Caco-2 (cell line): ENCODE measurements around the gene TRAF3IP1. TPM values are rescaled to one million over a fixed set of nuclear protein-coding genes. Genes with fewer than 3 reads are reported as not detected.

ENCODE experiments used
- BruUV-seq: library from RNA; stranded (reverse); fragments of 400-500 nt; replicated peaks from 2 replicates; lab custom pipeline; 2021; lab: Mats Ljungman, UMichigan
- CTCF ChIA-PET: fragments of 300-600 bp; sonication (Branson Sonifier 250); formaldehyde crosslinking; loops from one replicate; lab custom pipeline; 2022; ENCODE audit warnings: antibody characterized with exemption; lab: Charles Lee
- POLR2A ChIA-PET: fragments of 300-600 bp; sonication (Branson Sonifier 250); formaldehyde crosslinking; loops from one replicate; lab custom pipeline; 2022; ENCODE audit warnings: antibody characterized with exemption; lab: Charles Lee
- DNase-seq, 2 experiments: peaks; one replicate each; pipeline versions ENCODE4 v3.0.0 to v3.0.0-alpha.2; 2020 to 2022
- H3K27me3 ChIP-seq: replicated peaks from 2 replicates; pipeline ENCODE4 v1.6.0; 2011; ENCODE audit warnings: low read length; ENCODE audit not compliant: control insufficient read depth, insufficient read depth
- H3K36me3 ChIP-seq: 2 replicates; pipeline ENCODE4 v1.5.1; 2011; ENCODE audit warnings: low read length; ENCODE audit not compliant: control insufficient read depth, insufficient read depth
- H3K4me1 ChIP-seq: fragments of 250-450 bp; sonication (Bioruptor Pico); 2 replicates; pipeline ENCODE4 v1.5.1; 2020; ENCODE audit warnings: mild to moderate bottlenecking
- H3K4me3 ChIP-seq: 2 replicates; pipeline ENCODE4 v1.5.1; 2011; ENCODE audit warnings: low read depth, mild to moderate bottlenecking, control low read depth, low read length
- H3K9me3 ChIP-seq: fragments of 250-450 bp; sonication (Bioruptor Pico); 2 replicates; pipeline ENCODE4 v1.5.1; 2020; ENCODE audit warnings: mild to moderate bottlenecking, moderate library complexity
- H3K27ac Mint-ChIP-seq: one replicate; pipeline ENCODE4 v1.8.0; 2022; ENCODE audit warnings: mixed read lengths; ENCODE audit not compliant: unreplicated experiment
- H3K27me3 Mint-ChIP-seq: one replicate; pipeline ENCODE4 v1.8.0; 2022; ENCODE audit warnings: mixed read lengths; ENCODE audit not compliant: insufficient read depth, unreplicated experiment
- H3K36me3 Mint-ChIP-seq: one replicate; pipeline ENCODE4 v1.8.0; 2022; ENCODE audit warnings: mild to moderate bottlenecking, mixed read lengths; ENCODE audit not compliant: insufficient read depth, unreplicated experiment
- H3K4me1 Mint-ChIP-seq: one replicate; pipeline ENCODE4 v1.8.0; 2022; ENCODE audit warnings: low read depth, mixed read lengths; ENCODE audit not compliant: unreplicated experiment
- H3K4me3 Mint-ChIP-seq: one replicate; pipeline ENCODE4 v1.8.0; 2022; ENCODE audit warnings: mild to moderate bottlenecking, moderate library complexity, mixed read lengths; ENCODE audit not compliant: unreplicated experiment
- H3K9me3 Mint-ChIP-seq: one replicate; pipeline ENCODE4 v1.8.0; 2022; ENCODE audit warnings: mixed read lengths; ENCODE audit not compliant: unreplicated experiment
- intact Hi-C: fragments of 100-400 bp; cut with micrococcal nuclease; formaldehyde crosslinking; loops from one replicate; pipeline ENCODE4 v1.10.0; 2022; ENCODE audit not compliant: unreplicated experiment
- total RNA-seq: library from RNA; stranded (reverse); gene quantifications from 2 replicates; pipeline ENCODE4 v1.2.3, GENCODE V29; 2022
- TF ChIP-seq, protein P1 (sequence below), 2 experiments: fragments of 200-600 bp in 1 of 2; IDR thresholded peaks; 1 replicate in 1 of 2; 2 replicates in 1 of 2; pipeline versions ENCODE4 v1.5.1 to v1.8.0; 2011 to 2022; ENCODE audit warnings: antibody characterized with exemption in 1 of 2, control low read depth in 1 of 2, inconsistent platforms in 1 of 2, low read depth in 1 of 2, low read length in 1 of 2, mild to moderate bottlenecking in 1 of 2, moderate library complexity in 1 of 2; ENCODE audit not compliant: insufficient read depth in 1 of 2, severe bottlenecking in 1 of 2, unreplicated experiment in 1 of 2

TRAF3IP1 gene
- total RNA-seq, 1 experiment from 2014 or later = 7.4 TPM

DNA sequence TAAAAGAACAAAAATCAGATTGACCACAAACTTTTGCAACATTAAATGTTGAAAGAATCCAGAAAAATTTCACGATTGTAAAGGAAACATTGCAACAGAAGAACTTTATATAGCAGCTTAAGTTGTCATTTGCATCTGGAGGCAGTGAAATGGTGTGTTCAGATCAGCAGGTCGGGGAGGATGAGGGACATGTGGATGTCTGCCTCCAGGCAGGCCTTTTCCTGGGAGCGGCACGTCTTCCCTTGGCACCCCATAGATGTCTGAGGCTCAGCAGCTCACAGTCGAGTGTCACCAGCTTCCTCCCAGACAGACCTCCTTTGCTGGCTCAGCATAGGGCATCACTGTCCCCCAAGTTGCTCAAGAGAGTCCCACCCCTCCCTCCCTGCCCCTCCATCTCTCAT is 62.1 kb downstream of the TRAF3IP1 start:
- Mint-ChIP-seq H3K9me3 (peaks cover 18% of the 10 kb centered on the region), H3K27me3 (no peaks in the 10 kb centered on the region), H3K4me3 (no peak overlapping the region), H3K4me1 (peaks cover 7% of the 10 kb centered on the region), H3K36me3 (no peaks in the 10 kb centered on the region), H3K27ac (no peak overlapping the region)
- no TSS peak for BruUV-seq
- no peak for DNase-seq
- no peaks in the 10 kb centered on the region for H3K9me3 ChIP-seq
- intact Hi-C loops = no loop called here
- H3K4me3 ChIP-seq = no peak overlapping the region
- TF ChIP-seq, protein P1, sequence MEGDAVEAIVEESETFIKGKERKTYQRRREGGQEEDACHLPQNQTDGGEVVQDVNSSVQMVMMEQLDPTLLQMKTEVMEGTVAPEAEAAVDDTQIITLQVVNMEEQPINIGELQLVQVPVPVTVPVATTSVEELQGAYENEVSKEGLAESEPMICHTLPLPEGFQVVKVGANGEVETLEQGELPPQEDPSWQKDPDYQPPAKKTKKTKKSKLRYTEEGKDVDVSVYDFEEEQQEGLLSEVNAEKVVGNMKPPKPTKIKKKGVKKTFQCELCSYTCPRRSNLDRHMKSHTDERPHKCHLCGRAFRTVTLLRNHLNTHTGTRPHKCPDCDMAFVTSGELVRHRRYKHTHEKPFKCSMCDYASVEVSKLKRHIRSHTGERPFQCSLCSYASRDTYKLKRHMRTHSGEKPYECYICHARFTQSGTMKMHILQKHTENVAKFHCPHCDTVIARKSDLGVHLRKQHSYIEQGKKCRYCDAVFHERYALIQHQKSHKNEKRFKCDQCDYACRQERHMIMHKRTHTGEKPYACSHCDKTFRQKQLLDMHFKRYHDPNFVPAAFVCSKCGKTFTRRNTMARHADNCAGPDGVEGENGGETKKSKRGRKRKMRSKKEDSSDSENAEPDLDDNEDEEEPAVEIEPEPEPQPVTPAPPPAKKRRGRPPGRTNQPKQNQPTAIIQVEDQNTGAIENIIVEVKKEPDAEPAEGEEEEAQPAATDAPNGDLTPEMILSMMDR (IDR thresholded peaks at IDR 0.05; ENCODE audit: insufficient read depth in 1 of 2, low read depth in 1 of 2, low read length in 1 of 2, severe bottlenecking in 1 of 2, unreplicated experiment in 1 of 2) = no peak
- H3K36me3 ChIP-seq = no peaks in the 10 kb centered on the region
- no peaks in the 10 kb centered on the region for H3K27me3 ChIP-seq
- POLR2A ChIA-PET = no interaction called here
- H3K4me1 ChIP-seq = no peaks in the 10 kb centered on the region
- CTCF ChIA-PET = no interaction called here

DNA sequence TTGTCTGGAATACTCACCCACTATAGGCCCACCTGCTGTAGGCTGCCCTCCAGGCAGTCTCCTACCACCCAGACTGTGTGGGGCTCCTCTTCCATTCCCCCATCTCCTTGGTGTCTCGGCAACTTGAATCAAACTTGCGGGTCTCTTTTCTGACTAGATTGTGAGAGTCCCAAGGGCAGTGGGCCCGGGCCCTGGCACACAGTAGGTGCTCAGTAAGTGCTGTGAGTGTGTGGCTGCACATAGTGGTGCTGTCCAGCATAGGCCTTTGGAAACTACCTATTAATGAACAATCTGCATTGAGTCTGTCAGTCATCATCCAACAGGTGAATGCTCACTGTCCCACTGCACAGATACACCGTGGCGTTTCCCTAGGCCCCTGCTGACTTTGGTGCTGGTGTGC is 62.8 kb downstream of the TRAF3IP1 start:
- DNase-seq = no peak
- H3K27ac Mint-ChIP-seq = no peak overlapping the region
- no peaks in the 10 kb centered on the region for H3K36me3 ChIP-seq
- no peaks in the 10 kb centered on the region for H3K27me3 Mint-ChIP-seq
- intact Hi-C loops = no loop called here
- peaks cover 18% of the 10 kb centered on the region for H3K9me3 Mint-ChIP-seq
- BruUV-seq = no TSS peak
- TF ChIP-seq, protein P1 (IDR thresholded peaks at IDR 0.05; ENCODE audit: insufficient read depth in 1 of 2, low read depth in 1 of 2, low read length in 1 of 2, severe bottlenecking in 1 of 2, unreplicated experiment in 1 of 2) = no peak
- no peak overlapping the region for H3K4me3 Mint-ChIP-seq
- POLR2A ChIA-PET = no interaction called here
- no peaks in the 10 kb centered on the region for H3K9me3 ChIP-seq
- H3K36me3 Mint-ChIP-seq = no peaks in the 10 kb centered on the region
- CTCF ChIA-PET = no interaction called here
- no peaks in the 10 kb centered on the region for H3K4me1 ChIP-seq
- H3K4me3 ChIP-seq = no peak overlapping the region
- H3K4me1 Mint-ChIP-seq = peaks cover 7% of the 10 kb centered on the region
- H3K27me3 ChIP-seq = no peaks in the 10 kb centered on the region

DNA sequence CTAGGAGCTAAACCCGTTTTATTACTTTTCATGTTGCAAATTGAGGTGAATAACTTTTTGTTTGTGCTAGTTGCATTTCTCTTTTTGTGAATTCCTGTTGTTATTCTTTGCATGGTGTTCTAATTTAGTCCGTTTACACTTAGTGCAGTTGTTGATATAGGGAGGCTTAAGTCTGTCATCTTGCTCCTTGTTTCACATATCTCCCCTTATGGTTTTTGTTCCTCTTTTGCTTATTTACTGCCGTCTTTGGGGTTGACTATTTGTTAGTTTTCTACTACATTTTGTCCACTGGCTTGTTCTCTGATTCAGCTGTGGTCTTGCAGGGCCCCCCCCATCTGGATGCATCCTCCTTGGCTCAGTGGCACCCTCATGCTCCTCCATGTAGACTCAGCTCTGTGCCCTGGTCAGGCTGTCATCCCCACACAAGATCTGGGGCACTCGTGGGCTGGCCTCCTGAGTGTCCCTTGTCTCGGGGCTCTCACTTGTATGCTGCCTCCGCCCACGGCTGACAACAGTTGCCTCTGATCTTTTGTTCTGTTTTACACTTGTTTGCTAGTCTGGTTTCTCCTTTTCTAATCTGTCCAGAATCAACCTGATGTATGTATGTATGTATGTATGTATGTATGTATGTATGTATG is 63.5 kb downstream of the TRAF3IP1 start:
- Histone ChIP-seq H3K9me3 (no peaks in the 10 kb centered on the region), H3K36me3 (no peaks in the 10 kb centered on the region), H3K27me3 (no peaks in the 10 kb centered on the region), H3K4me3 (no peak overlapping the region), H3K4me1 (no peaks in the 10 kb centered on the region)
- intact Hi-C loops = no loop called here
- BruUV-seq = no TSS peak
- H3K9me3 Mint-ChIP-seq = peaks cover 18% of the 10 kb centered on the region
- no peak overlapping the region for H3K27ac Mint-ChIP-seq
- TF ChIP-seq, protein P1 (IDR thresholded peaks at IDR 0.05; ENCODE audit: insufficient read depth in 1 of 2, low read depth in 1 of 2, low read length in 1 of 2, severe bottlenecking in 1 of 2, unreplicated experiment in 1 of 2) = no peak
- H3K4me1 Mint-ChIP-seq = peaks cover 7% of the 10 kb centered on the region
- no peak overlapping the region for H3K4me3 Mint-ChIP-seq
- ChIA-PET POLR2A (no interaction called here), CTCF (no interaction called here)
- H3K27me3 Mint-ChIP-seq = no peaks in the 10 kb centered on the region
- H3K36me3 Mint-ChIP-seq = no peaks in the 10 kb centered on the region
- DNase-seq = no peak
